NCI-H1930 (cell line): Measurements from ENCODE around the gene RSKR.
A peak's percentile ranks its signal among the peaks of the same experiment; 100 is the strongest.
"Not testable (repeated sequence)": the region's sequence is repeated elsewhere in the genome, so short reads cannot be mapped to it uniquely, and the experiment has no call there.

Experiments used
- DNase-seq, 2 experiments: peaks; one replicate each; lab custom pipeline; 2025; lab: John Stamatoyannopoulos, UW

The RSKR gene

DNA sequence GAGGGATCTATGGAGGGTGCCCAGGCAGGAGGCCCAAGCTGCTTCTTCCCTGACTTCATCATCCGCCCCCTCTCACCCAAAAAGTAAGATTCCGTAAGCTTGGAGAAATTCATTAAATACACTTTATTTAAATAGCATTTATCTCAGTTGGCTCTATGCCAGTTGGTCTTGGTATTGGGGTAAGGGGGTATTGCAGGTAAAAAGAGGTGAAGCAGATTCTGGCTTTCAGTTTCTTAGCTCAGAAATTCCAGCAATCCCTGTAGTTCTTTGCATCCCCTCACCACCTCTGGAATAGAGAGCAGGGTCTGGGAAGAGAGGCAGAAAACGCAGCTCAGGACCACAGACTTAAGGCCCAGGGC lies 36.5 kb downstream of the RSKR start:
- DNase-seq: no peak

DNA sequence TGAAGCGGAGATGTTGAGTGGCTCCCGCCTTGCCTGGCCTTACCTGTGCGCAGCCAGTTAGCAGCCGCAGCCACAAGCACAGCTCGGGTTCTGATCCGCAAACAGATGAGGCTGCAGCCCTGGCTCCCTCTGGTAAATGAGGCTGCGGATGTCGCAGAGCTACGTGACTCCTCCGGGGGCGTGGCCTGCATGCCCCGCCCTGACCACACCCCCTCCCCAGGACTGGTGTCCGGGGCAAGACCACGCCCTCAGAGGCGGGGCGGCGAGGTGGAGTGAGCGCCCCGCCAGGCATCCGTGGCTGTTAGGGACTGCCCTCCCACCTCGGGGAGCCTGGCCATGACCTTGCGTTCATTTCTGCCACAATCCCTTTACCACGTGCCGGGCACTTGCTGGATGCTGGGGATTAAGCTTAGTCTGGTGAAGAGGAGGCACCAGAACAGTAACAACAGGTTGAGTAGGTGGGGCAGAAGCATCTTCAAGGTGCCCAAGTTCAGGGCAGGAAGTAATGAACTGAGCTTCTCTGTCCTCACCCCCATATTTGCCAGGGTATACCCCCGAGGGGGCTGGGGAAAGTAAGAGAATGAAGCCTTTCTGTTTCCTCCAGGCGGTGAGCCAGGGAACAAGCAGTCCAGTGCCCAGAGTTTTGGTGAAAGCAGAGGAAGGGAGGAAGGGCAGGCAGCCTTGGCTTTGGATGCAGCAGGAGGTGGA lies 37.1 kb downstream of the RSKR start, which contains the start of gene ALDOC:
Gene ALDOC (minus strand): TSS at position 138 of the 708 bp plus-strand sequence. CDS start 1,363 bp downstream, outside the sequence.
- DNase-seq: peak; percentile 91 to 97

DNA sequence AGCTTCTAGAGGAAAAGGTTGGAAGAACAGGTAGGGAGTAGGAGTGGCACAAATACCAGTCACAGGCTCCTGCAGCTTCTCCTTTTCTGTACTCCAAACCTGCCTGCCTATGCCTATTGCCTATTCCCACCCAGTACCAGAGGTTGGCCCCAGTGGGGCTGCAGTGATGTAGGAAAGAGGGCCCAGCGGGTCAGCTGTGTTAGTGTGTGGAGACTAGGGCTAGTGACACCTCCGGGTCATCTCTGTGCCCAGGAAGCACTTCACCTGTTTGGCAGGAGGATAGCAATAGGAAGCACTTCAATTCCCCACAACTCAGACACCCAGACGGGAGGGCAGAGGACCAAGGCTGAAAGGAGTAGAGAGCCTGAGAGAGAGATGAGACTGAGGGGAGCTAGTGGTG lies 38.0 kb downstream of the RSKR start:
- DNase-seq: not testable (repeated sequence)

DNA sequence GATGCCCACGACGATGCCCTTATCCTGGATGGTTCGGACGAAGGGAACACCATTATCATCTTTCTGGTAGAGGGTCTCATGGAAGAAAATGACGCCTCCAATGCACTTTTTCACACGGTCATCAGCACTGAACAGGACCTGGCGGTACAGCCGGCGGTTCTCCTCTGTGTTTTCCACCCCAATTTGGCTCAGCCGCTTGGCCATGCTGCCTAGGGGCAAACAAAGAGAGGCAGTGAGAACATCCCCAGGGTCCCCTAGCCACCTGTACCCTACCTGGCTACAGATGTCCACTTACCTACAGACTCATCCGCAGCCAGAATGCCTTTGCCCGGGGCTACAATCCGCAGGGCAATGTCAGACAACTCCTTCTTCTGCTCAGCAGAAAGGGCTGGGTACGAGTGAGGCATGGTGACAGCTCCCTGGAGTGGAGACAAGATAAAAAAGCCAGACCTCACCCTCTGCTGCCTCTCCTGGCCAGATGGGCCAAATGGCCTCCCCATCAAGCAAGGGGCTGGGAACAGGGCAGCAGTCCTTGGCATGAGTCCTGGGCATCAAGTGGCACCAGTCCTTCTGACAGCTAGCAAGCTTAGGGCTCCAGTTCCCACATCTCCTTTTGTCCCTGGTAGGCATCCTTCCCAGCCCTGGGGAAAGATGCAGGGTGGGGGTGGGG lies 38.7 kb downstream of the RSKR start:
- no peak for DNase-seq

DNA sequence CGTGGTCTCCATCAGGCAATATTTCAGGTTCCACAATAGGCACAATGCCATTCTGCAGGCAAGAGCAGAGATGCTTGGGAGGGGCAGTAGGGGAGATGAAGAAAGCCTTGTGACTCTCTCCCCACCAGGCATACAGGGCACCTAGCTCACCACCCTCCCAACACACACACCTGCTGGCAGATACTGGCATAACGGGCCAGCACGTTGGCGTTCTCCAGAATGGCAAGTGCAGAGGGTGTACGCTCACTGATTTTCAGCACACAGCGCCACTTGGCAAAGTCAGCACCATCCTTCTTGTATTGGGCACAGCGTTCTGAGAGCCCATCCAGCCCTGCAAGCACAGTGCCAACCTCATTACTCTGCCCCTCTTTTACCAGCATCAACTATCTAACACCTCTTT lies 39.5 kb downstream of the RSKR start:
- DNase-seq: no peak

DNA sequence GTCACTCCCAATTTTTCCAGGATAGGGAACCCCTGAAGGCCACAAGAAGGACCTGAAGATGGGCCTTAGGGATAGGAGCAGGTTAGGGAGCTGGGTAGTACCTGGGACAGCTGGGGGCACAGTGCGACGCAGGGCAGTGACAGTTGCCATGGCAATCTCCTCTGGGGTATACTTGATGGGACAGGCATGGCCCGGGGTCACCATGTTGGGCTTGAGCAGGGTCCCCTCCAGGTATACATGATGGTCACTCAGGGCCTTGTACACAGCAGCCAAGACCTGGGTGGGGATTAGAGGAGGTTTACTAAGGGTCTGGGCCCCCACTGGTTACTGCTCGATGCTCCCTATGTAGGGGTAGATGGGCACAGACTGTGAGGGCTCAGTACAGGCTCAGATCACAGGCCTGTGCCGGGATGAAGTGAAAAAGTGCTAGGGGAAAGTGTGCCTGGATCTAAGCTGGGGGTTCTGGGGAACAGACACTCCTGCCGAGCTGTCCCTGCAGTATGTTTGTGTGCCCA lies 40.0 kb downstream of the RSKR start:
- no peak for DNase-seq

DNA sequence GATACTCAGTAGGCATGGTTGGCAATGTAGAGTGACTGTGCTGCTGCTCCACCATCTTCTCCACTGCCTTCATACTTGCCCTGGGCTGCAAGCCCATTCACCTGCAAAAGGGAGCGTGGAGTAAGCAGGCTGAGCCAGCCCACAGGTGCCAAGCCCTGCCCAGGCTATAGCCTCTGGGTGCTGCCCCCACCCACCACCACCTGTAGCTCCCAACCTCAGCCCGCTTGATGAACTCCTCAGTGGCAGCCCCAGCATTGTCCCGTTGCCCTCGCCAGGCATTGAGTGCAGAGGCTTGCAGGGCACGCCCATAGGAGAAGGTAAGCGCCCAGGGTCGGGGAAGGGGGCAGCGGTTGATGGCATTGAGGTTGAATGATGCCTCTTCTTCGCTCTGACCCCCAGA lies 40.5 kb downstream of the RSKR start:
- no peak for DNase-seq

DNA sequence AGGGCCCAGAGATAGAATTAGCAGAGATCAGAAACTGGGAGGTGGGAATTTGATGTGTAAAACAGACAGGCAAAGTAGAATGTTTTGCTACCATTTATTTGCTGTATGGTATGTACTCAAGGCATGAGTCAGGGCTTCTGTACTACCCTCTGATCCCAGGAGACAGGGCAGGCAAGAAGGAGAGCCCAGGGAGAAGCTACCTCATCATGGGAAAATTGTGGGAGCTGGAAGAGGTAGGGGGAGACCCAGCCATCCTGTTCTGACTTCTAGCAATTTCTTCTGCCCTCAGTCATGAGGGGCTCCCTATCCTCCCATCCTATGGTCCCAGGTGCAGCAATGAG lies 41.0 kb downstream of the RSKR start:
- DNase-seq: no peak

DNA sequence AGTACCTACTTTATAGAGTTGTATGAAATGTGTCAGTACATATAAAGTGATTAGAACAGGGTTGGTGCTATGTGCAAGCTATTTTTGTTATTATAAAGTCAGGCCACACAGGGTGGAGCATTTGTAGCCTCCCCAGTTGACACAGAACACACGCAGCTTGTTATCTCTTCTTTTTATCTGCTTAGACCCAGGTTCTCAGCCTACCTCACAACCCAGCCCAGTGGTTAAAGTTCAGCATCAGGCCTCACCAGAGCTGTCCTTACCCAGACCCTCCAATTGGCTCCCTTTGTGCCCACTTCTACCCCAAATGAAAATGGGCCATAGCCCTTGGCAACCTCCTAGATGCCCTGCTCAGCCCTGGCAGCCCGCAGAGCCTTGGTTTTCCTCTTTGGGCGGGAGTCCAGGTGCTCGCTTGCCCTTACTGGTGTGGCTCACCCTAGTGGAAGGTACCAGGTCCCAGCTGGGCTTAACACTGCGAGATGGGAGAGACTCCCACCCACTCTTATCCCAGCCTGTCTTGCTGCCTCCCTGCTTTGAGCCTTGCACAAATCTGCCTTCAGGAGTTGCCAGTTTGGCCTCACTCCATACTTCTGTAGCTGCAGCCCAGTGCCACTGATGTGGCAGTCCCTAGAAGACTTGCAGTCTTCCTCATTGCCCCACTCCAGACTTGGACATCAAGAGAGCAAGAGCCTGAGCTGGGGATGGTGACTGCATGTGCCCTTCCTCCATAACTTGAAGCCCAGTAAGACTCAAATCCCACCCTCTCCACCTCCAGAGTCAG lies 41.5 kb downstream of the RSKR start:
- no peak for DNase-seq

DNA sequence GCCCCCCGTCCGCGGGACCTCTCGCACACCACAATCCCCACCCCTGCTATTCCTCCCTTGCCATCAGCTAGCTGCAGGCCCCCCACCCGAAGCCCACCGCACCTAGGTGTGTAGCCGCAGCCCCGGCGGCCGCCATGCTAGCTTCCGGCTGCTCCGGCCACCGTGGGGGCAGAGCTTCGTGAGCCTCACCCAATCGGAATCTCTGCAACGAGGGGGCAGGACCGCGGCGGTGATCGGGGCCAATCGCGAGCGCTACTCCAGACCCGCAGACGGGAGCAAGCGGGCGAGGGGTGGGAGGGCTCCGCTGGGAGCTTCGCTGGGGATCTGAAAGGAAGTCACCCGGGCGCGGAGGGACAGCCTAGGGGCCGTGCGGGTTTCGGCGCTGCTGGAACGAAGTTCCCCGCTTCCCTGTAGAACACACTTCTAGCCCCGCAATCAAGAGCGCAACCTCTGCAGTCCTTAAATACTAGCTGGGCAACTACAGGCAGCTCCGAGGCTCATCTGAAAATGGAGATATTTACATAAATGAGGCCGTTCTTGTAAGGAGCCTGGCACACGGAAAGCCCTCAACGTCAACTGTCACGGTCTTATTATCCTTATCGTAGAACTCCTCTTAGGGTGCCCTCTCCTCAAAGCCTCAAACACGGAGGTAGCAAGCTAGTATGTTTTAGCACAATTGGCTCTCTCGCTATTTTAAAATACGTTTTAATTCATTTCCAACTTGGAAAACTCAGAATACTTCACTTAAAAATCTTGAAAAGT lies 42.4 kb downstream of the RSKR start, which contains the start of gene PIGS:
Gene PIGS (minus strand): TSS at position 164 of the 762 bp plus-strand sequence. CDS start 28 bp downstream, at position 136.
- DNase-seq: peak; percentile 78 to 90

DNA sequence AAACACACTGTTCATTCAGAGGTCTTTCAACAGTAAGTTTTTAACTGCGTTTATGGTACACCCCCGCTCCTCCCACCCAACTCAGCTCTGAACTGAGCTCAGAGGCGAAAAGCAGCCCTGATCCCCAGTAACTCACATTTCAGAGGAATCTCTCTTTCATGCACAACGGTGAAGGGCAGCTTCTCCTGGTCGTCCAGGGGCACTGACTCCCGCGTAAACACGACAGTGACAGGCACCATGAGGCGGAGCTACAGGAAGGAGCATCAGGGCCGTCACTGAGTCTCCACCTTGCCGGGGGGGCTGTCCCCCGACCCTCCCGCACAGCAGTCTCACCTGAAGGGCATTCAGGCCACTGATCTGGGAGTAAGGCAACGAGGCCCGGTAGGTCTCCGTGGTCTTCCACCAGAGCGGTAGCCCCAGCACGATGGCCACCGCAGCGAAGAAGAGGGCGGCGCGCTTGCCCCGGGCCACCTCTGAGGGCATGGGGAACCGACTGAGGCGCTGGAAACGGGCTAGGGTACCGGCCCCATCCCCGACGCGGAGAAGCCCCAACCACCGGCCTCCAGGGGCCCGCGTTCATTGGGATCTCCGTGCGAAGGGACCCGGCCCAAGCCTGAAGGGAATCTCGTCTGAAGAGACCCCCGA lies 43.1 kb downstream of the RSKR start:
- DNase-seq: peak; percentile 22 to 24

DNA sequence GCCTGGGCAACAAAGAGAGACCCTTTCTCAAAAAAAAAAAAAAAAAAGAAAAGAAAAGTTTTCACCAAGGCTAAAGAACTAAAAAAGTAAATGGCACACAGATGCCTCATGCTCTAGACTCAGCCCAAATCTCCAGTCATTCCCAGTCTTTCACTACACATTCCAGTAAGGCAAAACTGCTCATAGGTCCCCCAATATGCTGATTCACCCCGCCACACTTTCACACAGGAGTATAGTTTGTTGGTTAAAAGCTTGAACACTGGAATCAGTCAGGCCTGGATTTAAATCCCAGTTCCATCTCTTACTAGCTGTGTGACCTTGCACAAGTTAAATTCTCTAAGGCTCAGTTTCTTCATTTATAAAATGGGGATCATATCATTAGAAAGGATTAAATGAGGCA lies 44.5 kb downstream of the RSKR start:
- no peak for DNase-seq

DNA sequence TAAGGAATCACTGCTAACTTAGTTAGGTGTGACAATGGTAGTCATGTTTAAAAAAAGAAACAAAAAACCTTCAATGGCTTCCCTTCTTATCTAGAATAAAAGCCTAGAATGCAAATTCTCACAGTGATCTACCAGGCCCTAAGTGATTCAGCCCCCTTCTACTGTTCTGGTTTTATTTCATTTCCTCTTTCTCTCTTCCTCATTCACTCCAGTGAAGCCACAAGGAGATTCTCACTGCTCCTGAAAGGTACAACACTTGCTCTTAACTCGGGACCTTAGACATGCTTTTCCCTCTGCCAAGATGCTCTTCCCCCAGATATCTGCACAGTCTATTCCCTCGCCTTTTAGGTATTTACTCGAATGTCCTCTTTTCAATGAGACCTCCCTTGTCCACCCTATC lies 46.4 kb downstream of the RSKR start:
- DNase-seq: no peak

DNA sequence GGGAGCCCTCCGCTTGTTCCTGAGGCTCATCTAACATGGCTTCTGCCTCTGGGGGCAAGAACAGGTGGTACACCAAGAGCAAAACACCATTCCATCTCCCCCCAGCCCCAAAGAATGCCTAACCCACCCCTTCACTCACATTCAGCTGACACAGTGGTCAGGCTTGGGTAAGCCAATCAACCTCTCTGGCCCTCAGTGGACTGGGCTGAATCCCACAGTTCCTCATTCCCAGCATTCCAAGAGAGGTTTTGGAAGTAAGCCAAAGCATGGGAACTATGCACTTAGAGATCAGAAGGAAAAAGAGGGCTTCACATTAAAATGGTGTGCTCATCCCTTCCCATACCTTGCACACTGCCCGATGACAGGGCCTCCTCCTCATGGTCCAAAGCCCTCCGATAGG lies 50.5 kb downstream of the RSKR start:
- no peak for DNase-seq
